Kidney glomerular epithelial cell (primary cell): ENCODE results near the gene TSPEAR.
"Not testable (repeated sequence)": the region's sequence is repeated elsewhere in the genome, so short reads cannot be mapped to it uniquely, and the experiment has no call there.

Experiments used
- DNase-seq: peaks from one replicate; lab custom pipeline; 2025; lab: John Stamatoyannopoulos, UW

TSPEAR gene

GRCh38 chr21:44650973-44651675 is 60.2 kb downstream of the TSPEAR start:
- DNase-seq = no peak

DNA sequence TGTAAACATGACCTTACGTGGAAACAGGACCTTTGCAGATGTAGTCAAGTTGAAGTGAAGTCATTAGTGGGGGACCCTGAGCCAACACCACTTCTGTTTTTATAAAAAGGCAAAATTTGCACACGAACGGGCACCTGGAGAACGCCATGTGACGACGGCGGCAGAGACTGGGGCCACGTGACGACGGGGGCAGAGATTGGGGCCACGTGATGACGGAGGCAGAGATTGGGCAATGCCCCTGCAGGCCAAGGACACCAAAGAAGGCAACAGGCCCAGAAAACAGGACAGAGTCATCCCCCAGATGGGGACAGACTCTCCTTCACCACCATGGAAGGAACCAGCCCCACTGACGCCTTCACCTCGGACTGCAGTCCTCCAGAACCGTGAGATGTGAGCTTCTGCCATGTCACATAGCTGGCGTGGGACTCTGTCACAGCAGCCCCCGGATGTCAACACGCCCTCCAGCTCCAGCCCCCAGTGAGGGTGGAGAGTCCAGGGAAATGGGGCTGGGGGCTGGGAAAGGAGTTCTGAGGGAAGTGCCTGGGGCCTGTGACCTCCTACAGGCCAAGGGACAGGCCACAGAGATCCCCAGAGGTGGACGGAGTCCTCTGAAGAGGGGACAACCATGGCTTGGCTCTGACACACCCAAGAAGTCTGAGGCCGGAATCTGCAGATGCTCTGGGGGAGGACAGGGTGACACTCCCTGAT is 61.0 kb downstream of the TSPEAR start:
- DNase-seq = no peak

GRCh38 chr21:44649521-44650100 is 61.8 kb downstream of the TSPEAR start:
- no peak for DNase-seq

GRCh38 chr21:44648557-44649311 is 62.6 kb downstream of the TSPEAR start:
- no peak for DNase-seq

- no peak for DNase-seq
Measured at GRCh38 chr21:44647222-44647552, 64.2 kb downstream of the TSPEAR start.

DNA sequence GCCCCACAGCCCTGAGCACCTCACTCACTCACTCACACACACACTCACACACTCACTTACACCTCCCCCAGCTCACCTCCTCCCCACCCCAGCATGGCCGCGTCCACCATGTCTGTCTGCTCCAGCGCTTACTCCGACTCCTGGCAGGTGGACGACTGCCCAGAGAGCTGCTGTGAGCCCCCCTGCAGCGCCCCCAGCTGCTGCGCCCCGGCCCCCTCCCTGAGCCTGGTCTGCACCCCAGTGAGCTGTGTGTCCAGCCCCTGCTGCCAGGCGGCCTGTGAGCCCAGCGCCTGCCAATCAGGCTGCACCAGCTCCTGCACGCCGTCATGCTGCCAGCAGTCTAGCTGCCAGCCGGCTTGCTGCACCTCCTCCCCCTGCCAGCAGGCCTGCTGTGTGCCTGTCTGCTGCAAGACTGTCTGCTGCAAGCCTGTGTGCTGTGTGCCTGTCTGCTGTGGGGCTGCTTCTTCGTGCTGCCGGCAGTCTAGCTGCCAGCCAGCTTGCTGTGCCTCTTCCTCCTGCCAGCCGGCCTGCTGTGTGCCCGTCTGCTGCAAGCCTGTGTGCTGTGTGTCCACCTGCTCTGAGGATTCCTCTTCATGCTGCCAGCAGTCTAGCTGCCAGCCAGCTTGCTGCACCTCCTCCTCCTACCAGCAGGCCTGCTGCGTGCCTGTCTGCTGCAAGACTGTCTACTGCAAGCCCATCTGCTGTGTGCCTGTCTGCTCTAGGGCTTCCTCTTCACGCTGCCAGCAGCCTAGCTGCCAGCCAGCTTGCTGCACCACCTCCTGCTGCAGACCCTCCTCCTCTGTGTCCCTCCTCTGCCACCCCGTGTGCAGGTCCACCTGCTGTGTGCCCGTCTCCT is 64.8 kb downstream of the TSPEAR start, which contains the start of gene KRTAP10-11:
Gene KRTAP10-11 (plus strand): TSS at position 49 of the 856 bp plus-strand sequence. CDS start 45 bp downstream, at position 94.
- DNase-seq = not testable (repeated sequence)

GRCh38 chr21:44644878-44645277 is 66.5 kb downstream of the TSPEAR start:
- no peak for DNase-seq

- no peak for DNase-seq
Measured at GRCh38 chr21:44643741-44644310, 67.5 kb downstream of the TSPEAR start.

- no peak for DNase-seq
Measured at GRCh38 chr21:44640761-44641160, 70.6 kb downstream of the TSPEAR start.

- DNase-seq = no peak
Measured at GRCh38 chr21:44639331-44639655, 72.1 kb downstream of the TSPEAR start.

- DNase-seq = not testable (repeated sequence)
Measured at GRCh38 chr21:44638506-44639330, 72.7 kb downstream of the TSPEAR start.

DNA sequence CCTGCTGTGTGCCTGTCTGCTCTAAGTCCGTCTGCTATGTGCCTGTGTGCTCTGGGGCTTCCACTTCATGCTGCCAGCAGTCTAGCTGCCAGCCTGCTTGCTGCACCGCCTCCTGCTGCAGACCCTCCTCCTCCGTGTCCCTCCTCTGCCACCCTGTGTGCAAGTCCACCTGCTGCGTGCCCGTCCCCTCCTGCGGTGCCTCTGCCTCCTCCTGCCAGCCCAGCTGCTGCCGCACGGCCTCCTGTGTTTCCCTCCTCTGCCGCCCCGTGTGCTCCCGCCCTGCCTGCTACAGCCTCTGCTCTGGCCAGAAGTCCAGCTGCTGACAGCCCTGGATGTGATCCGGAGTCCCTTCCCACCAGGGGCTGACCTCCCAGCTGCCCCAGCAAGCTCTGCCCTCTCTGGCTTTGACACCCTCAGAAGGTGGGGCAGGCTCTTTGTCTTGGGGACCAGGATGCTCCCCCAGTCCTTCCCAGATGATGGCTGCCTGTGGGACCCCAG is 73.5 kb downstream of the TSPEAR start:
- DNase-seq = not testable (repeated sequence)

GRCh38 chr21:44637018-44637850 is 74.1 kb downstream of the TSPEAR start, which contains the start of gene KRTAP10-10:
KRTAP10-10 (plus strand) TSS chr21:44637356; CDS start chr21:44637418, 62 bp downstream.
- no peak for DNase-seq

DNA sequence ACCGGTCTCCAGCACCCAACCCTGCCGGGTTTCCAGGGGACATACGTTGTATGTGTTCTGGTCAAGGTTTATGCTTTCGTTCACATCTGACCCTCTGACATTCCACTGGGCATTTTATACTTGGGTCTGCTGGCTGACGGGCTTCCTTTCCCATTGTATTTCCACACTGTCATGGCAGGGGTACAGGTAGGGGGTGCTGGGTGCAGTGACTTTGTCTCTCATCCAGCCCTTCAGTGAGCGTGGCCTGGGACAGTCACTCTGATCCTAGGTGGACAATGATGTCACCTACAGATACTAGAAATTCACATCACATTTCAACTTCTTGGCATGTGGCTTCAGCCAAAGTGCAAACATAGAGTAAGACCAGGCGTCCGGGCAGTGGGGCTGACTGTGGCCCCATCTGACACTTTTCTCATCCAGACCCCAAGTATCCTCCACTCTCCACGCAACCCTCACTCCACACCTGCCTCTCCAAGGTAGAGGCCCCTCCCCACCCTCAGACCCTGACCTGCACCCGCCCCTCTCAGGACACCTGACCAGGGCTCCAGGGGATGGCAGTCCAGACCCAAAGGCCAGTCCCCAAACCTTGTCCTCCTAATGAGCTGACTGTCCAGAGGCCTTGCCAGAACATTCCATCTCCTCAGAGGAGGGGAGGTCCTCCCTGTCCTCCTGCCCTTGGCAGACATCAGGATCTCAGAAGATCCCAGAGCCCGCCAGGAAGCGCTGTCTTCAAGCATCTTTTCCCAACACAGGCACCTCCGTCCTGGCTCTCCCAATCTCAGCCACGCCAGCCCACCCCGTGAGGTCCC is 75.0 kb downstream of the TSPEAR start:
- no peak for DNase-seq

- no peak for DNase-seq
Measured at GRCh38 chr21:44632067-44632466, 79.3 kb downstream of the TSPEAR start.

DNA sequence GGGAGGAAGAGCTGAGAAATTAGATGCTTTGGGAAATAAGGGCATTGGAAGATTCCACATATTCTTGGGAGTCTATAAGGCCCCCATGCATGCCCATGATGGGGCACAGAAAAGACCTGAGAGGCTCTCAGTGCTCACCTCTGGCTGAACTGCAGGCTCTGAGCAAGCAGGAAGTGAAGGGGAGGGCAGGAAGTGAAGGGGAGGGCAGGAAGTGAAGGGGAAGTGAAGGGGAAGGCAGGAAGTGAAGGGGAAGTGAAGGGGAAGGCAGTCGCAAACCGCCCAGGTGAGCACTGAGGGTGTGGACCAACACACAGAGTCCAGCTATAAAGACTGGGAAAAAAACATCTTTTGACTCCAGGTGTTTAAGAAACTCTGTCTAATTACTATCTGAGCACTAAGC is 80.9 kb downstream of the TSPEAR start:
- DNase-seq = no peak

DNA sequence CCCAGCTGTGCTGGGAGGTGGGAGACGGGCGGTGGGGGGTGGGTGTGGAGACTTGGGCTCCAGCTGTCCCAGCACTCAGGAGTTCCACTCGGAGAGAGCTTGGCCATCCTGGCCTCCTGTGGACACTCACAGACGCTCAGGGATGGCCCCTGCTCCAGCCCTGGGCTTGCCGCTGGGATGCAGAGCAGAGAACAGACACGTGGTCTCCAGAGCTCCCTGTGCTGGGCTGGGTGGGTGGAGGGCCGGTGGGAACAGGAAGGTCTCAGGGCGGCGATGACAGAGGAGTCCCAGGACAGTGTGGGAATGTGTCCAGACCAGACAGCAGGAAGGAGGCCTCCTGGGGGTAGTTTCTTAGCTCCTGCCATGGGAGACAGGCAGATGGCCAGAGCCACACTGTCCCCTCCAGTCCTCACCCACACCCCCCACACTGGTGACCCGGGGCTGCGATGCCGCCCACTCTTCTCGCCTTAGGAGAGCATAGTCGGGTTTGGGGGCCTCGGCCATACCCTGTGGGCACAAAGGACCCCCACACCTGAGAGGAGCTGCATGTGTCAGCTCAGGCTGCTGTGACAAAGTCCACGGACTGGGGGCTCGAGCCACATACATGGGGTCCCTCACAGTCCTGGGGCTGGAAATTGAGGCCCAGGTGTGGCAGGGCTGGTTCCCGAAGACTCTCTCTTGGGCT is 82.5 kb downstream of the TSPEAR start:
- DNase-seq = no peak

DNA sequence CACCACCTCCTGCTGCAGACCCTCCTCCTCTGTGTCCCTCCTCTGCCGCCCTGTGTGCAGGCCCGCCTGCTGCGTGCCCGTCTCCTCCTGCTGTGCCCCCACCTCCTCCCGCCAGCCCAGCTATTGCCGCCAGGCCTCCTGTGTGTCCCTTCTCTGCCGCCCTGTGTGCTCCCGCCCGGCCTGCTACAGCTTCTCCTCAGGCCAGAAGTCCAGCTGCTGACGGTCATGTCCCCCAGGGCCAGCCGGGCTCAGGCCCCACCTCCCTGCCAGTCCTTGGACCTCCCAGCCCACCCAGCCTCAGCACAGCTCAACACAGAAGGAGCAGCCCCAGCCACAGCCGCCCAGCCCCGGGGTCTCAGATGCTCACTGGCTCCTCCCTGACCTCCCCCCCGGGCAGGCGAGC is 83.5 kb downstream of the TSPEAR start:
- not testable (repeated sequence) for DNase-seq
